ENCODE data around the gene ADIRF.
A peak's percentile ranks its signal among the peaks of the same experiment; 100 is the strongest.
"Not testable (repeated sequence)": the region's sequence is repeated elsewhere in the genome, so short reads cannot be mapped to it uniquely, and the experiment has no call there.

Gene ADIRF

DNA sequence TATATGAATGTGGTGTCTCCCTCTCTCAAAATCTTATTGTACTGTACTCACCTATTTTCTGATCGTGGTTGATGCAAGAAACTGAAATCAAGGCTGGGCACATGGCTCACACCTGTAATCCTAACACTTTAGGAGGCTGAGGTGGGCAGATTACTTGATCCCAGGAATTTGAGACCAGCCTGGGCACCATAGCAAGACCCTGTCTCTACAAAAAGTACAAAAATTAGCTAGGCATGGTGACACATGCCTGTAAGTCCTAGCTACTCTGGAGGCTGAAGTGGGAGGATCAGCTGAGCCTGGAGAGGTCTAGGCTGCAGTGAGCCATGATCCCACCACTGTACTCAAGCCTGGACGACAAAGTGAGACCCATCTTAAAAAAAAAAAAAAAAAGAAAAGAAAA is 26.9 kb upstream of the ADIRF start:
- H3K9ac ChIP-seq (ENCODE audit: low read depth, low read length) = no peak overlapping the region
- no peaks in the 10 kb centered on the region for H3K27me3 ChIP-seq (ENCODE audit: control insufficient read depth, insufficient read depth, low read length)
- H3K9me3 ChIP-seq (ENCODE audit: control insufficient read depth, insufficient read depth, low read length) = no peaks in the 10 kb centered on the region
- H3K4me3 ChIP-seq (ENCODE audit: low read depth, low read length) = no peak overlapping the region
- no peaks in the 10 kb centered on the region for H3K4me1 ChIP-seq (ENCODE audit: control insufficient read depth, insufficient read depth, low read length)
- no peaks in the 10 kb centered on the region for H3K36me3 ChIP-seq (ENCODE audit: control insufficient read depth, insufficient read depth, low read length)

DNA sequence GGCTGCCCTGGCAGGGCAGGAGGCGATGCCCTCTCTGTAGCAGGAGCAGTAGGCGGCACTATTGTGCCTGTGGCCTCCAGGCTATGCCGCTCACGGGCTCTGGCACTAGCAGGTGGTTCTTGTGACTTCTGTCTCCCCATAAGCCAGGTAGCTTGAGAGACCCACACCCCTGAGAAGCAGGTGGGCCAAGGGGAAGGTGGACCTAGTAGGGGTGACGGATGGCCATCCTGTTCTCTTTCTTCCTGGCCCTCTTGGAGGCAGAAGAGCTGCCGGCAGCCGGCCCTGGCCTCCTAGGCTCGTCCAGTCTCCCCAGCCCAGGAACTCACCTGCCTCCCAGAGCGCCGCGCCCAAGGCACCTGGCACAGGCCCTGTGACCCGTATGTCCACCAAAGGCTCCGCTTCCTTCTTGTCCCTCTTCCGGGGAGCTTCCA is 26.3 kb upstream of the ADIRF start:
- Histone ChIP-seq H3K27me3 (ENCODE audit: control insufficient read depth, insufficient read depth, low read length) (no peaks in the 10 kb centered on the region), H3K36me3 (ENCODE audit: control insufficient read depth, insufficient read depth, low read length) (no peaks in the 10 kb centered on the region), H3K9ac (ENCODE audit: low read depth, low read length) (no peak overlapping the region), H3K4me3 (ENCODE audit: low read depth, low read length) (no peak overlapping the region), H3K9me3 (ENCODE audit: control insufficient read depth, insufficient read depth, low read length) (no peaks in the 10 kb centered on the region), H3K4me1 (ENCODE audit: control insufficient read depth, insufficient read depth, low read length) (no peaks in the 10 kb centered on the region)

DNA sequence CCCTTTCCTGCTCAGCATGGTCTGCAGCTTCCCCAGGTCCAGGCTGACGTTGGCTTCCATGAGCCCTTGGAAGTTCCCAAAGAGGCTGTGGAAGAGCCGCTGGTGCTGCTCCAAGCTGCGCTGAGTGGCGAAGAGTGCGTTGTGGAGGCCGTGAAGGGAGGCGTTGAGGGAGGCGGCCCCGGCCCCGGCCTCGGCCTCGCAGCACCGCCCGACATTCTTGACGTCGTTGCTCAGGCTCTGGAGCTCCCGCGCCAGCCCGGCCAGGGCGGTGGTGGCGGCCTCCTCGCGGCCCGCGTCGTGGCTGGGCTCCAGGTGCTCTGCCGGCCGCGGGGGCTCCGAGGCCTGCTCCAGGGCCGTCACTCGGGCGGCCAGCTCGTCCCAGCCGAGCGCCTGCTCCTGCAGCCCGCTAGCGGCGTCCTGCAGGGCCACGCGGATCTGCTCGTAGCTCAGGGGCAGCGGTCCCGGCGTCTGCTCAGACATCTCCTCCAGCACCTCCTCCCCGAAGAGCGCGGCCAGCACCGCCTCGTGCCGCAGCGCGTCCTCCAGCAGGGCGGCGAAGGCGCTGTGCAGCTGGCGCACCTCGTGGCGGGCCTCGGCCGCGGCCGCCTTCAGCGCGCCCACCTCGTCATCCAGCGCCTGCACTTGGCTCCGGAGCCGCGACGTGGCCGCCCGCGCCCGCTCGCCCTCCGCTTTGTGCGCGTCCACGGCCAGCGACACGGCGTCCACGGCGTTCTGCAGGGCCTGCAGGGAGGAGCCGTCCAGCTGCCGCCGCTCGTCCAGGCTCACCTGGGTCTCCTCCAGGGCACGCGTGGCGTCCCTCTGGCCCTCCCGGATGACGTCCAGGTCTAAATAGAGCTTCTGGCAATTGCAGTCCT is 25.6 kb upstream of the ADIRF start:
- Histone ChIP-seq H3K9ac (ENCODE audit: low read depth, low read length) (no peak overlapping the region), H3K4me3 (ENCODE audit: low read depth, low read length) (no peak overlapping the region), H3K9me3 (ENCODE audit: control insufficient read depth, insufficient read depth, low read length) (no peaks in the 10 kb centered on the region), H3K36me3 (ENCODE audit: control insufficient read depth, insufficient read depth, low read length) (no peaks in the 10 kb centered on the region), H3K4me1 (ENCODE audit: control insufficient read depth, insufficient read depth, low read length) (no peaks in the 10 kb centered on the region), H3K27me3 (ENCODE audit: control insufficient read depth, insufficient read depth, low read length) (no peaks in the 10 kb centered on the region)

DNA sequence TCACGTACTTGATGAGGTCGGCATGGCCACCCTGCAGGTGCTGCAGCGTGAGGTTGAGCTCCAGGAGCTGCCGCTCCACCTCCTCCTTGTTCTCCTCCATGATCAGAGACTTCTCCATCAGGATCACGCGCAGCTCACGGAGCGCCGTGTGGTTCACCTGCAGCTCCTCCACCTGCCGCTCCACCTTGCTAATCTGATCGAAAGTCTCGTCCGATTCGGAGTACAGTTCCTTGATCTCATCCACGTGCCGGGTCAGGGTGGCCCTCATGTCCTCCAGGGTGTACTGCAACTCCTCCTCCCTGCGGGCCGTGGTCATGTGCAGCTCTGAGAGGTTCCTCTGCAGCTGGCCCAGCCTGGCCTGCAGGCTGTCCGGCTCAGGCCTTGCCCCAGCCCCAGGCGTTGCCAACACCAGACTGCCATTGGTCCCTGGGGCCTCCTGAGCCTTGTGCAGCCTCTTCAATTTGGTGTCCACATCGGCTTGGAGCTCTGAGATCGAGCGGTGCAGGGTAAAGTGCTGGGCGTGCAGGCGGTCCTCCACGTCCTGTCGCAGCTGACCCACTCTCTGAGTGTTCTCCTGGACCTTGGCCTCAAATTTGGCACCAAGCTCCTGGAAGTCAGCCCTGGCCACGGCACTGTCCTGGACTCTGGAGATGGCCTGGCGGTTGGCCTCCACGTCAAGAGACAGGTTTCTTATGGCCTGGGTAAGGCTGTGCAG is 24.8 kb upstream of the ADIRF start:
- Histone ChIP-seq H3K36me3 (ENCODE audit: control insufficient read depth, insufficient read depth, low read length) (no peaks in the 10 kb centered on the region), H3K9me3 (ENCODE audit: control insufficient read depth, insufficient read depth, low read length) (no peaks in the 10 kb centered on the region), H3K9ac (ENCODE audit: low read depth, low read length) (no peak overlapping the region), H3K4me3 (ENCODE audit: low read depth, low read length) (no peak overlapping the region), H3K27me3 (ENCODE audit: control insufficient read depth, insufficient read depth, low read length) (no peaks in the 10 kb centered on the region), H3K4me1 (ENCODE audit: control insufficient read depth, insufficient read depth, low read length) (no peaks in the 10 kb centered on the region)

DNA sequence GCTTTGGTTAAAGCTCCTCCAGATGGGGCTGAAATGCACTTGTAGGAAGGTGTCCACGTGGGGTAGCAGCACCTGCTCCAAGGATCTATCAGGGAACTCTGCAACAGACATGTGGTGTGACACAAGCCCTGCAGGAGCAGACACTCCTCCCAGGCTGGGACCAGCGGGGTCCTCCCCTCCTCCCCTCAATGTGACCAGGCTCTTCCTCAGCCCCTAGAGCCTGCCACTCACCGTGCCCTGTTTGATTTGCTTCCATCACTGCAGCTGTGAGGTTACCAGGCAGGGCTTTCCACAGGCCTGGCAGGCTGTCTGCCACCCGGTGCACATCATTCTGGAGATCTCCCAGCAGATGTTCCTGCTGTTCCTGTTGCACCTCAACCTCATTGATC is 24.3 kb upstream of the ADIRF start:
- no peaks in the 10 kb centered on the region for H3K36me3 ChIP-seq (ENCODE audit: control insufficient read depth, insufficient read depth, low read length)
- H3K4me3 ChIP-seq (ENCODE audit: low read depth, low read length) = no peak overlapping the region
- no peaks in the 10 kb centered on the region for H3K9me3 ChIP-seq (ENCODE audit: control insufficient read depth, insufficient read depth, low read length)
- no peak overlapping the region for H3K9ac ChIP-seq (ENCODE audit: low read depth, low read length)
- no peaks in the 10 kb centered on the region for H3K4me1 ChIP-seq (ENCODE audit: control insufficient read depth, insufficient read depth, low read length)
- H3K27me3 ChIP-seq (ENCODE audit: control insufficient read depth, insufficient read depth, low read length) = no peaks in the 10 kb centered on the region

DNA sequence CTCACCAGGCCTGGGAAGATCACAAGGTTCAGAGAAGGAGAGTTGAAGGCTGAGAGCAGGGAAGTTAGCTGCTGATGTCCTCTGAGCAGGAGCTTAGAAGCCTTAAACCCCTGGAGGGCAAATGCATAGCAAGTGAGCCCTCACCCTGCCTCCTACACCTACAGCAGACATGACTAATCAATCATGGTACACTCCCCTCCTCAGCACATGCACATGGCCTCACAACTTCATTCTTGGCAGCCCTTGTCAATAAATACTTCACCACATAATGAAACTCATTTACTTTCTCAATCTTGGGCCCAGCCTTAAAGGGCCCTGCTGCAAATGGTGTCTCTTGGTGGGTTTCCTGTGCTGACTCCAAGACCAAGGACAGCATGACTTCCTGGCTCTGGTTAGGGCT is 23.8 kb upstream of the ADIRF start:
- Histone ChIP-seq H3K9me3 (ENCODE audit: control insufficient read depth, insufficient read depth, low read length) (no peaks in the 10 kb centered on the region), H3K9ac (ENCODE audit: low read depth, low read length) (no peak overlapping the region), H3K27me3 (ENCODE audit: control insufficient read depth, insufficient read depth, low read length) (no peaks in the 10 kb centered on the region), H3K4me3 (ENCODE audit: low read depth, low read length) (no peak overlapping the region), H3K36me3 (ENCODE audit: control insufficient read depth, insufficient read depth, low read length) (no peaks in the 10 kb centered on the region), H3K4me1 (ENCODE audit: control insufficient read depth, insufficient read depth, low read length) (no peaks in the 10 kb centered on the region)

DNA sequence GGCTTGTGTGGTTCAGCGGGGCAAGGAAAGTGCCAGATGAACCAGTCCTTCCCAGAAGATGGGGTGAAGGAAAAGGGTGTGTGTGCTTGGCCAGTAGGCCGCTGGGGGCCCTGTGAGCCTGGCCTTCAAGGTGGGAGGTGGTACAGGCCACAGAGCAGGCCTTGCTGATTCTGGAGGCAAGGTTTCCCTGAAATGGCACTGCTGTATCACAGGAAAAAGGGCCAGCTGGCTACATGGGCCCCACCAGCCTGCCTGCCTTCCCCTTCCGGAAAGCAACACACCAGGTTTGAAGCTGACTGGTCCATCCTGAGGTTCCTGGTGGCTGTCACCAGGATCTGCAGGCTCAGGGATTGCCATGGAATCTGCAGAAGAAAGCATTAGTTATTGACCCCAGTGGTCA is 23.4 kb upstream of the ADIRF start:
- no peaks in the 10 kb centered on the region for H3K27me3 ChIP-seq (ENCODE audit: control insufficient read depth, insufficient read depth, low read length)
- H3K36me3 ChIP-seq (ENCODE audit: control insufficient read depth, insufficient read depth, low read length) = no peaks in the 10 kb centered on the region
- H3K4me1 ChIP-seq (ENCODE audit: control insufficient read depth, insufficient read depth, low read length) = no peaks in the 10 kb centered on the region
- H3K9ac ChIP-seq (ENCODE audit: low read depth, low read length) = no peak overlapping the region
- no peak overlapping the region for H3K4me3 ChIP-seq (ENCODE audit: low read depth, low read length)
- no peaks in the 10 kb centered on the region for H3K9me3 ChIP-seq (ENCODE audit: control insufficient read depth, insufficient read depth, low read length)

DNA sequence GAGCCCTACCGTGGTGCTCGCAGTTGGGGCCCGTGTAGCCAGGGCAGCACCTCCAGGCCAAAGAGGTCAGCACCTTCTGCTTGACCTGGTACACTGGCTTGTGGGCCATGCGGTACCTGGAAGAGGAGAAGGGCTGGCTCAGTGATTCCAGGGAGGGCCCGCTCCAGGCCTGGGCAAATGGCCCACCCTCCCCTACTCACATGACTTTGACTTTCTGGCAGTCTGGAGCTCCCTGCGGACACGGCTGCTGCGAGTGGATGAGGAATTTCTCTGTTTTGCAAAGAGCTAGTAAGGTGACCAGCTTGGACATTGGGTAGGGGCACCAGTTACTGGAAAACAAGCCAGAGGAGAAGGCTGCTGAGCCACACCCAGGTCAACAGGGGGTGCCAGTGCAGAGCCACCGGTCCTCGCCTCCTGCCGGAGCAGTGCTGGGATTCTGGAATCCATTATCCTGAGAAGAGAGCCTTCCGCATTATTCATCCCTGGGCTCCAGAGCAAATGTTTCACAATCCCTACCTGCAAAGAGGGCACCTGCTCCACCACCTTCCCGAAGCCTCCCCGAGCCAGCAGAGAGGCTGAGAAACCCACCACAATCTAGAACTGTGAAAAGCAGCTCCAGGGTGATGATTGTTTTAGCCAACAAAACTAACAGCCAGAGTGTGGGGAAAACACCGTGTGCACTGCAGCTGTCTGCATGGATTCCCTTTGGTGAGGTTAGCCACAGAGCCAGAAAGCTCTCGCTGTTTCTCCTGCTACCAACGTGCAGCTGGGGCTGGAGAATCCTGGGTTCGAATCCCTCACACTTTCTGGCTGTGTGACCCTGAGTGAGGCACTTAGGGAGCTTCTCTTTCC is 22.7 kb upstream of the ADIRF start:
- H3K27me3 ChIP-seq (ENCODE audit: control insufficient read depth, insufficient read depth, low read length) = no peaks in the 10 kb centered on the region
- H3K36me3 ChIP-seq (ENCODE audit: control insufficient read depth, insufficient read depth, low read length) = no peaks in the 10 kb centered on the region
- H3K9ac ChIP-seq (ENCODE audit: low read depth, low read length) = peak overlapping the region; percentile 2
- H3K4me3 ChIP-seq (ENCODE audit: low read depth, low read length) = no peak overlapping the region
- no peaks in the 10 kb centered on the region for H3K4me1 ChIP-seq (ENCODE audit: control insufficient read depth, insufficient read depth, low read length)
- no peaks in the 10 kb centered on the region for H3K9me3 ChIP-seq (ENCODE audit: control insufficient read depth, insufficient read depth, low read length)

DNA sequence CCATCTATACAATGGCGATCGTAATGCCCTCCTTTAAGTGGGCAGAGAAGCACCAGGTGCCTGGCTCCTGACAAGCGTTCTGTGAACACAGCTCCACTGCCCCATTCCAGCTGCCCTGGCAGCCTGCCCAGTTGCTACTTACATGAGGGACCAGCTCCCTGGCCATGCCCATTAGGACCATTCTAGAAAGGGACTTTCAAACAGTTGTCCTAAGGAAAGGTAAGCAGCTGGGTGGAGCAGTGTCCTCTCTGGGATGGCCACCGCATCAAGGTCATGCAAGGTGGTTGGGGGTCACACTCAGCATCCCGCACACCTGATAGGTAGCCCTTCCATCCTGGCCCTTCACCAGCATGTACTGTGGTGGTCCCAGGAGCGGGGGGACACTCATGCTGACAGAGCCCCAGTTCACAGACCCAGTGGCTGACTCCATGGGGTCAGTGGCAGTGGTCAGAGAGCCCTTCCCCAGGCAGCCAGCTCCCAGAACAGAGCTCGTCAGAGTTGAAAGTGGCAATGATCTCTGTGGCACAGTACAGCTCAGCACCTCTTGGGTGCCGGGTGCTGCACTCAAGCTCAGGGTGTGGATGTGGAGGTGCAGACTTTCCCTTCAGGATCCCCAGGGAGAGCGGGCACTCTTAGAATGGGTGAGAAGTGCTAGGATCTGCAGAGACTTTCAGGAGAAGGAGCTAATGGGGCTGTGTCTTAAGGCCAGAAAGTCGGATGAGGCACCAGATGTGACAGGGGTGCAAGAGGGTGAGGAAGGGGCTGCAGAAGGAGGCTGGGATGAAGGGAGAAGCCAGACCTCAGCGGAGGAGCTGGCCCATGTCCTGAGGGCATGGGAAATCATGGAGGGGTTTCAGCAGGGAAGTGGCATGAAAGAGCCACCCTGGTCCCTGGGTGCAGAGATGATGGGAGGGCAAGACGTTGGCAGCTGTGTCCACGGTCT is 21.8 kb upstream of the ADIRF start:
- H3K36me3 ChIP-seq (ENCODE audit: control insufficient read depth, insufficient read depth, low read length) = no peaks in the 10 kb centered on the region
- no peak overlapping the region for H3K4me3 ChIP-seq (ENCODE audit: low read depth, low read length)
- no peaks in the 10 kb centered on the region for H3K27me3 ChIP-seq (ENCODE audit: control insufficient read depth, insufficient read depth, low read length)
- no peaks in the 10 kb centered on the region for H3K9me3 ChIP-seq (ENCODE audit: control insufficient read depth, insufficient read depth, low read length)
- H3K9ac ChIP-seq (ENCODE audit: low read depth, low read length) = no peak overlapping the region
- H3K4me1 ChIP-seq (ENCODE audit: control insufficient read depth, insufficient read depth, low read length) = no peaks in the 10 kb centered on the region

DNA sequence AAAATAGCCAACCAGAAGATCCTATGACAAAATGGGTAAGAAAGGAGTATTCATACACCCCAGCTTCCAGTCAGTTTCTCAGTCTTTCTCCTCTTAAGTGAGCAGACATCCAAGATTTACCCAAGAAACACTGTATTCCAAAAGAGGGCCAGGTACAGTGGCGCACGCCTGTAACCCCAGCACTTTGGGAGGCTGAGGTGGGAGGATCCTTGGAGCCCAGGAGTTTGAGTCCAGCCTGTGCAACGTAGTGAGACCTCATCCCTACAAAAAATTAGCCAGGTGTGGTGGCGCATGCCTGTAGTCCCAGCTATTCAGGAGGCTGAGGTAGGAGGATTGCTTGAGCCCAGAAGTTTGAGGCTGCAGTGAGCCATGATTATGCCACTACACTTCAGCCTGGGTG is 20.5 kb upstream of the ADIRF start:
- H3K36me3 ChIP-seq (ENCODE audit: control insufficient read depth, insufficient read depth, low read length); H3K27me3 ChIP-seq (ENCODE audit: control insufficient read depth, insufficient read depth, low read length); H3K9me3 ChIP-seq (ENCODE audit: control insufficient read depth, insufficient read depth, low read length); H3K9ac ChIP-seq (ENCODE audit: low read depth, low read length); H3K4me3 ChIP-seq (ENCODE audit: low read depth, low read length); H3K4me1 ChIP-seq (ENCODE audit: control insufficient read depth, insufficient read depth, low read length): not testable (repeated sequence)

DNA sequence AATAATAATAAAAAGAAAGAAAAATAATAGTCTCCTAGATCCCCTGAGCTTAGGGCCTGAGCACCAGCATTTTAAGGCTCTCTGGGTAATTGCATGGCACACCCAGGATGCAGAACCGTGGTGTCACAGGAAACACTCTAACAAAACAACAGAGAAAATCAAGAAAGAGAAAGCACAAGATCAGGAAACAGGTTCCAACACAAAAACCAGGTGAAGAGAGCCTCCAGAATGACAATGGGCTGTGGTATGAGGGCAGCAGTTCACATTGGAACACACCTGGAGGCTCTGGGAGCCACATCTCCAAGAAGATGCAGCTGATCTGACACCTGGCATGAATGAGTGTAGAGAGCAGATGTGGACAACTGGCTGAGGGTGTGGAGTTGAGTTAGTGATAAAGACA is 17.9 kb upstream of the ADIRF start:
- H3K27me3 ChIP-seq (ENCODE audit: control insufficient read depth, insufficient read depth, low read length) = no peaks in the 10 kb centered on the region
- no peak overlapping the region for H3K4me3 ChIP-seq (ENCODE audit: low read depth, low read length)
- no peaks in the 10 kb centered on the region for H3K36me3 ChIP-seq (ENCODE audit: control insufficient read depth, insufficient read depth, low read length)
- no peak overlapping the region for H3K9ac ChIP-seq (ENCODE audit: low read depth, low read length)
- H3K9me3 ChIP-seq (ENCODE audit: control insufficient read depth, insufficient read depth, low read length) = peaks cover 10% of the 10 kb centered on the region
- peaks cover 15% of the 10 kb centered on the region for H3K4me1 ChIP-seq (ENCODE audit: control insufficient read depth, insufficient read depth, low read length)
